ENCODE measurements around the gene PSMC5.

DNA sequence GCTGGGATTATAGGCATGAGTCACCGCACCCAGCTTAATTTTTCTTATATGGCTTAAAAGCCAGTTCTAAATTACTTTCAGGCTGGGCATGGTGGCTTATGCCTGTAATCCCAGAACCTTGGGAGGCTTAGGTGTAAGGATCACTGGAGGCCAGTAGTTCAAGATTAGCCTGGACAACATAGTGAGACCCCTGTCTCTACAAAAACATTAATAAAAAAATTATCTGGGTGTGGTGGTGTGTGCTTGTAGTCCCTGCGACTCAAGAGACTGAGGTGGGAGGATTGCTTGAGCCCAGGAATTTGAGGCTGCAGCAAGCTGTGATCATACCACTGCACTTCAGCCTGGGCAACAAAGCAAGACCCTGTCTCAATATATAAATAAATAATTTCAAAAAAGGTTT, 26.0 kb downstream of the PSMC5 start:
- TF ChIP-seq CTCF (conservative IDR thresholded peaks at IDR 0.05 in 1 of 2, IDR thresholded peaks at IDR 0.05 in 1 of 2; ENCODE audit: extremely low read depth in 1 of 2, insufficient read depth in 1 of 2, low read depth in 1 of 2, low read length in 2 of 2) (no peak), EZH2 (IDR thresholded peaks at IDR 0.05; ENCODE audit: borderline replicate concordance, low read length) (no peak)

All from mammary epithelial cell (primary cell).